GM23248 (cell line): Measurements from ENCODE around the gene TMEM255B.
"Not testable (repeated sequence)": the region's sequence is repeated elsewhere in the genome, so short reads cannot be mapped to it uniquely, and the experiment has no call there.

Source experiments
- EZH2 ChIP-seq: fragments of 200-600 bp; sonication (generic); IDR thresholded peaks from 2 replicates; pipeline ENCODE4 v1.6.1; 2018; ENCODE audit warnings: antibody characterized with exemption, mild to moderate bottlenecking; ENCODE audit not compliant: insufficient read depth, poor library complexity, severe bottlenecking
- EZH2phosphoT487 ChIP-seq: fragments of 200-600 bp; sonication (generic); IDR thresholded peaks from 2 replicates; pipeline ENCODE4 v1.6.1; 2018; ENCODE audit warnings: antibody characterized with exemption, moderate library complexity, mild to moderate bottlenecking, low read depth; ENCODE audit not compliant: insufficient read depth

DNA sequence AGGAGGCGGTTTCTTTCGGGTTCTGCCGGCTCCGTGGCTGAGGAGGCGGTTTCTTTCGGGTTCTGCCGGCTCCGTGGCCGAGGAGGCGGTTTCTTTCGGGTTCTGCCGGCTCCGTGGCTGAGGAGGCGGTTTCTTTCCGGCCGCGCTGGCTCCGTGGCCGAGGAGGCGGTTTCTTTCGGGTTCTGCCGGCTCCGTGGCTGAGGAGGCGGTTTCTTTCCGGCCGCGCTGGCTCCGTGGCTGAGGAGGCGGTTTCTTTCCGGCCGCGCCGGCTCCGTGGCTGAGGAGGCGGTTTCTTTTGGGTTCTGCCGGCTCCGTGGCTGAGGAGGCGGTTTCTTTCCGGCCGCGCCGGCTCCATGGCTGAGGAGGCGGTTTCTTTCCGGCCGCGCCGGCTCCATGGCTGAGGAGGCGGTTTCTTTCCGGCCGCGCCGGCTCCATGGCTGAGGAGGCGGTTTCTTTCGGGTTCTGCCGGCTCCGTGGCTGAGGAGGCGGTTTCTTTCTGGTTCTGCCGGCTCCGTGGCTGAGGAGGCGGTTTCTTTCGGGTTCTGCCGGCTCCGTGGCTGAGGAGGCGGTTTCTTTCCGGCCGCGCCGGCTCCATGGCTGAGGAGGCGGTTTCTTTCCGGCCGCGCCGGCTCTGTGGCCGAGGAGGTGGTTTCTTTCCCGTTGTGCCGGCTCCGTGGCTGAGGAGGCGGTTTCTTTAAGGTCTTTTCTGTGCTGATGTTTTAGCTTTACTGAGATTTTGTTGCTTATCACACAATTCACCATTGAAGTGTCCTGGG, 6.6 kb upstream of the TMEM255B start:
- TF ChIP-seq EZH2, EZH2phosphoT487: not testable (repeated sequence)
